ENCODE results near the gene SLCO3A1.
A peak's percentile ranks its signal among the peaks of the same experiment; 100 is the strongest.
"Not testable (repeated sequence)": the region's sequence is repeated elsewhere in the genome, so short reads cannot be mapped to it uniquely, and the experiment has no call there.

The SLCO3A1 gene

GRCh38 chr15:91940496-91941381, 87.2 kb downstream of the SLCO3A1 start:
- DNase-seq (ENCODE audit: low spot score), result no peak

- DNase-seq (ENCODE audit: low spot score), result no peak
Observed at GRCh38 chr15:91941871-91942658, 88.6 kb downstream of the SLCO3A1 start.

- DNase-seq (ENCODE audit: low spot score), result peak; percentile 80
Observed at GRCh38 chr15:91942720-91943394, 89.3 kb downstream of the SLCO3A1 start.

GRCh38 chr15:91944331-91944730, 90.8 kb downstream of the SLCO3A1 start:
- DNase-seq (ENCODE audit: low spot score), result no peak

GRCh38 chr15:91945385-91945784, 91.9 kb downstream of the SLCO3A1 start:
- DNase-seq (ENCODE audit: low spot score), result no peak

GRCh38 chr15:91946075-91946474, 92.6 kb downstream of the SLCO3A1 start:
- no peak for DNase-seq (ENCODE audit: low spot score)

GRCh38 chr15:91946581-91947292, 93.2 kb downstream of the SLCO3A1 start:
- peak; percentile 66 for DNase-seq (ENCODE audit: low spot score)

- DNase-seq (ENCODE audit: low spot score), result no peak
Observed at GRCh38 chr15:91947293-91947679, 93.8 kb downstream of the SLCO3A1 start.

- peak; percentile 63 for DNase-seq (ENCODE audit: low spot score)
Observed at GRCh38 chr15:91947683-91948608, 94.4 kb downstream of the SLCO3A1 start.

- DNase-seq (ENCODE audit: low spot score), result no peak
Observed at GRCh38 chr15:91949361-91949760, 95.9 kb downstream of the SLCO3A1 start.

GRCh38 chr15:91950054-91950453, 96.5 kb downstream of the SLCO3A1 start:
- no peak for DNase-seq (ENCODE audit: low spot score)

- DNase-seq (ENCODE audit: low spot score), result no peak
Observed at GRCh38 chr15:91950631-91951329, 97.3 kb downstream of the SLCO3A1 start.

GRCh38 chr15:91952216-91952615, 98.7 kb downstream of the SLCO3A1 start:
- no peak for DNase-seq (ENCODE audit: low spot score)

- no peak for DNase-seq (ENCODE audit: low spot score)
Observed at GRCh38 chr15:91953432-91953831, 99.9 kb downstream of the SLCO3A1 start.

GRCh38 chr15:91954292-91954691, 100.8 kb downstream of the SLCO3A1 start:
- no peak for DNase-seq (ENCODE audit: low spot score)

GRCh38 chr15:91956026-91956723, 102.7 kb downstream of the SLCO3A1 start:
- no peak for DNase-seq (ENCODE audit: low spot score)

- DNase-seq (ENCODE audit: low spot score), result no peak
Observed at GRCh38 chr15:91961357-91961756, 107.8 kb downstream of the SLCO3A1 start.

GRCh38 chr15:91963747-91964146, 110.2 kb downstream of the SLCO3A1 start:
- not testable (repeated sequence) for DNase-seq (ENCODE audit: low spot score)

- DNase-seq (ENCODE audit: low spot score), result peak; percentile 44
Observed at GRCh38 chr15:91965501-91966193, 112.1 kb downstream of the SLCO3A1 start.

Measured in hepatic stellate cell (primary cell).